ENCODE data around the gene NAV1. TPM values are rescaled to one million over a fixed set of nuclear protein-coding genes. Genes with fewer than 3 reads are reported as not detected.

Gene NAV1
- polyA plus RNA-seq, 1 donor: 19.6 TPM

- DNase-seq (ENCODE audit: low read depth): no peak
Measured at GRCh38 chr1:201586806-201587205, 47.9 kb downstream of the NAV1 start.

DNA sequence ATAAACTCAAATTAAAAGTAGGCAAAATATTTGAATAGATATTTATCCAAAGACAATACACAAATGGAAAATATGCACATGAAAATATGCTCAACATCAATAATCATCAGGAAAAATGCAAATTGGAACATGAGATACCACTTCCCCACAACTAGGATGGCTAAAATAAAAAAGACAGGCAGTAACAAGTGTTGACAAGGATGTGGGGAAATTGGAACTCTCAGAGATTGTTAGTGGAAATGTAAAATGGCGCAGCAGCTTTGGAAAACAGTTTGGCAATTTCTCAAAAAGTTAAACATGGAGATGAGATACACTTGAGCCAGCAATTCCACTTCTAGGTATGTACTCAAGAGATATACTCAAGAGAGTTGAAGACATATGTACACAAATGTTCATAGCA, 48.8 kb downstream of the NAV1 start:
- no peak for DNase-seq (ENCODE audit: low read depth)

Other genes with a start within 250 kb of the NAV1 start
- gene TNNT2, start 161.4 kb upstream of the NAV1 start, polyA plus RNA-seq (ENCODE audit: insufficient read length): 1,099 TPM
- 11.9 TPM for gene LAD1, start 139.8 kb upstream of the NAV1 start, polyA plus RNA-seq (ENCODE audit: insufficient read length)
- gene TNNI1, start 117.4 kb upstream of the NAV1 start, polyA plus RNA-seq (ENCODE audit: insufficient read length): 2,115 TPM
- 21.4 TPM for gene PHLDA3, start 69.9 kb upstream of the NAV1 start, polyA plus RNA-seq (ENCODE audit: insufficient read length)
- gene CSRP1, start 32.0 kb upstream of the NAV1 start, polyA plus RNA-seq (ENCODE audit: insufficient read length): 28.8 TPM

All from forelimb muscle (tissue), 1 donor.